Activated CD4-positive, alpha-beta T cell treated with anti-CD3 and anti-CD28 coated beads, Interleukin-2, amount 10 ng/mL, durations not matched to agents 7 days and 5 days (primary cell): Measurements from ENCODE around the gene POFUT2. TPM values are rescaled to one million over a fixed set of nuclear protein-coding genes. Genes with fewer than 3 reads are reported as not detected.

Experiments used
- CTCF ChIA-PET: fragments of 350-600 bp; sonication (Branson Sonifier 250); formaldehyde crosslinking; loops from one replicate; lab custom pipeline; 2021; ENCODE audit warnings: antibody characterized with exemption; lab: Charles Lee
- POLR2A ChIA-PET: fragments of 350-600 bp; sonication (Branson Sonifier 250); formaldehyde crosslinking; loops from one replicate; lab custom pipeline; 2021; ENCODE audit warnings: antibody characterized with exemption; lab: Charles Lee
- DNase-seq: peaks from one replicate; pipeline ENCODE4 v3.0.0-alpha.2; 2020
- H3K27ac Mint-ChIP-seq: one replicate; pipeline ENCODE4 v1.8.0; 2021; ENCODE audit warnings: mild to moderate bottlenecking, moderate library complexity, mixed read lengths
- H3K27me3 Mint-ChIP-seq: one replicate; pipeline ENCODE4 v1.8.0; 2021; ENCODE audit warnings: mixed read lengths
- H3K36me3 Mint-ChIP-seq: one replicate; pipeline ENCODE4 v1.8.0; 2021; ENCODE audit warnings: low read depth, mixed read lengths
- H3K4me1 Mint-ChIP-seq: one replicate; pipeline ENCODE4 v1.8.0; 2021; ENCODE audit warnings: mixed read lengths
- H3K4me3 Mint-ChIP-seq: one replicate; pipeline ENCODE4 v1.8.0; 2021; ENCODE audit warnings: mild to moderate bottlenecking, moderate library complexity, mixed read lengths
- H3K9me3 Mint-ChIP-seq: one replicate; pipeline ENCODE4 v1.8.0; 2021; ENCODE audit warnings: mixed read lengths
- total RNA-seq, 2 experiments: library from RNA; stranded (reverse); gene quantifications; one replicate each; pipeline ENCODE4 v1.2.3, GENCODE V29; 2021

The POFUT2 gene
- total RNA-seq, 2 experiments from 2014 or later, result 19.0 to 19.6 TPM

- DNase-seq, result no peak
- ChIA-PET CTCF (no interaction called here), POLR2A (no interaction called here)
- Mint-ChIP-seq H3K4me3 (peak overlapping the region; percentile 4), H3K4me1 (peaks cover 18% of the 10 kb centered on the region), H3K27ac (no peak overlapping the region), H3K27me3 (peaks cover 4% of the 10 kb centered on the region), H3K36me3 (peaks cover 20% of the 10 kb centered on the region), H3K9me3 (no peaks in the 10 kb centered on the region)
Measured at GRCh38 chr21:45285266-45285931, 2.3 kb downstream of the POFUT2 start.

DNA sequence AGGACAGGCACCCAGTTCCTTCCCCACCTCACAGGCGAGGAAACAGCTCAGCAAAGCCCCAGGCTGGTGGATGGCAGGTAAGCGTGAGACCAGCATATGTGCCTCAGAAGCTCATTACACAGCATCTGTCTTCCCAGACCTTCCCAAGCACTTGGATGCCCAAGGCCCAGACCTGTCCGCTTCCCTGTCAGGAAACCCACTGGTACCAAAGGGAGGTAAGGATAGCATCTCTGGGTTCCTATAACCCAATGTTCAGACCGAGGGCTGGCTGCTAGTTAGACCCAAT, 3.3 kb downstream of the POFUT2 start:
- Mint-ChIP-seq H3K4me3 (no peak overlapping the region), H3K27ac (no peak overlapping the region), H3K36me3 (peaks cover 28% of the 10 kb centered on the region), H3K9me3 (no peaks in the 10 kb centered on the region), H3K4me1 (peaks cover 18% of the 10 kb centered on the region), H3K27me3 (peaks cover 4% of the 10 kb centered on the region)
- CTCF ChIA-PET, result interaction anchor here (1.1 kb wide), 1 partner anchor 132 kb away, joined by 3 read pairs; no protein-coding TSS in a partner anchor
- POLR2A ChIA-PET, result no interaction called here
- DNase-seq, result no peak

- Mint-ChIP-seq H3K9me3 (no peaks in the 10 kb centered on the region), H3K4me3 (no peak overlapping the region), H3K36me3 (peaks cover 28% of the 10 kb centered on the region), H3K27me3 (no peaks in the 10 kb centered on the region), H3K4me1 (peaks cover 16% of the 10 kb centered on the region), H3K27ac (no peak overlapping the region)
- DNase-seq, result no peak
- CTCF ChIA-PET, result interaction anchor here (1.1 kb wide), 1 partner anchor 132 kb away, joined by 3 read pairs; no protein-coding TSS in a partner anchor
- POLR2A ChIA-PET, result no interaction called here
Measured at GRCh38 chr21:45283611-45284455, 3.9 kb downstream of the POFUT2 start.

DNA sequence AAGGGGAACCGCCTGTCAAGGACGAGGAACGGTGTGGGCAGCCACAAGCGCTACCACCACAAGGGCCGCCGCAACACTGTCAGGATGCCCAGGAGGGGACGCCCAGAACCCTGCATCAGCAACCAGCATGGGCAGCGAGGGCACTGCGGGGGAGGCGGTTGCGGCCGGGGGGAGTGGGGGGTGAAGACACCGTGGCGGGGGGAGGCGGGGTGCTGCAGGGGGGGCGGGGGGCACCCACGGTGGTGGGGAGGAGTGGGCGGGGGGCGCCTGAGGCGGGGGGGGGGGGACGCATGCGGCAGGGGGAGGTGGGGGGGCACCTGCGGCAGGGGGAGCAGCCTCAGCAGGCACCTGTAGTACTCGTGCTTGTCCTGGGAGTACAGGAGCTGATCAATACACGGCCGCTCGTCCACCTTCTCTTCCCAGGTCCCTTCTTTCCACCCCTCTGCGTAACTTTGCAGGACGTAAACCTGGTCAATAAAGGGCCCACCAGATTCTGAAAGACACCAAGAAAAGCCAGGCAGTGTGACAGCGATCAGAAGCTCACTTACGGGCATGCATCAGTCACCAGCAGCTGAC, 4.6 kb downstream of the POFUT2 start:
- Mint-ChIP-seq H3K4me1 (peaks cover 16% of the 10 kb centered on the region), H3K36me3 (peaks cover 28% of the 10 kb centered on the region), H3K4me3 (no peak overlapping the region), H3K9me3 (no peaks in the 10 kb centered on the region), H3K27me3 (no peaks in the 10 kb centered on the region), H3K27ac (no peak overlapping the region)
- CTCF ChIA-PET, result interaction anchor here (1.1 kb wide), 1 partner anchor 131 kb away, joined by 3 read pairs; no protein-coding TSS in a partner anchor
- POLR2A ChIA-PET, result no interaction called here
- DNase-seq, result no peak

GRCh38 chr21:45282283-45283034, 5.2 kb downstream of the POFUT2 start:
- POLR2A ChIA-PET, result no interaction called here
- H3K27ac Mint-ChIP-seq, result no peak overlapping the region
- no peaks in the 10 kb centered on the region for H3K9me3 Mint-ChIP-seq
- H3K27me3 Mint-ChIP-seq, result no peaks in the 10 kb centered on the region
- H3K36me3 Mint-ChIP-seq, result peaks cover 28% of the 10 kb centered on the region
- H3K4me1 Mint-ChIP-seq, result peaks cover 15% of the 10 kb centered on the region
- DNase-seq, result no peak
- no peak overlapping the region for H3K4me3 Mint-ChIP-seq
- CTCF ChIA-PET, result no interaction called here

DNA sequence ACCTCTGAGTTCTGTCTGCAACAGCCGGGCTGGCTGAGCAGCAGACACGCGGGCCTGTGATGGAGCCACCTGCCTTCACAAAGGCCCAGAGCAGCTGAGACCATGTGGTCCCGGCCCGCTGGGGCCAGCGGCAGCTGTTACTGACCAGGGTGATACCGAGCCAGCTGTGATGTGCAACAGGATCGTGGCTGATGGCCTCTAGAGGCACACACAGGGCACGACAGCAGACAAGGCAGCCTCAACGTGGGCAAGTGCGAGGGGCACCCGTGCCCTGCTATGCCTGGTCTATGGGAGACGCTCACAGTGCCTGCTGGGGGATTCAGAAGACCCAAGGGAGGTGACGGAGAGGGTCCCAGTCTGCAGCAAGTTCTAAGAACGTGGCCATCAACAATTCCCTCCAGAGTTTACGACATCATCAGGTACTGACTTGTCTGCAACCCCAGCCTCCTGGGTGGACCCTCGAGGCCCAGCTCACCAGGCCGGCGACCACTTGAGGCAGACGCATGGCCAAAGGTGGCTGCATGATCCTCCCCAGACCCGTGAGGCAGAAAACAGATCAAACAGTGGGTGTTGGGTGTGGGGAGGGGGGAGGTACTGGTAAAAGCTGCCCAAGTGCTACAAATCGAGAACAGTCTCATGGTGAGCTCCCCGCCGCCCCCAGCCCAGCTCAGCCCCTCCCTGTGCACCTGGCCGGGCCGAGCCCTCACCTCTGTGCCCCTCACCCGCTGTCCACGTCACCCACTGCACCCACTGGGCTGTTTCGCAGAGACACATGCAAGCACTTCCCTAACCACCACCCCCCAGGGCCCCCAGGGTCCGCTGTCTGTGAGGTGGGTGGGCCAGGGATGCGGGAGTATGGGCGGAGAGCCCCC, 6.0 kb downstream of the POFUT2 start:
- H3K27ac Mint-ChIP-seq, result no peak overlapping the region
- POLR2A ChIA-PET, result no interaction called here
- CTCF ChIA-PET, result interaction anchor here (1.0 kb wide), 1 partner anchor 10 kb away, joined by 4 read pairs; no protein-coding TSS in a partner anchor
- DNase-seq, result no peak
- H3K27me3 Mint-ChIP-seq, result no peaks in the 10 kb centered on the region
- peaks cover 28% of the 10 kb centered on the region for H3K36me3 Mint-ChIP-seq
- peaks cover 14% of the 10 kb centered on the region for H3K4me1 Mint-ChIP-seq
- H3K9me3 Mint-ChIP-seq, result no peaks in the 10 kb centered on the region
- no peak overlapping the region for H3K4me3 Mint-ChIP-seq

- no peak overlapping the region for H3K27ac Mint-ChIP-seq
- ChIA-PET POLR2A (no interaction called here), CTCF (interaction anchor here (1.0 kb wide), 1 partner anchor 9 kb away, joined by 4 read pairs; no protein-coding TSS in a partner anchor)
- no peak for DNase-seq
- H3K27me3 Mint-ChIP-seq, result no peaks in the 10 kb centered on the region
- H3K4me3 Mint-ChIP-seq, result no peak overlapping the region
- peaks cover 10% of the 10 kb centered on the region for H3K4me1 Mint-ChIP-seq
- peaks cover 28% of the 10 kb centered on the region for H3K36me3 Mint-ChIP-seq
- H3K9me3 Mint-ChIP-seq, result no peaks in the 10 kb centered on the region
Measured at GRCh38 chr21:45280969-45281368, 6.7 kb downstream of the POFUT2 start.

DNA sequence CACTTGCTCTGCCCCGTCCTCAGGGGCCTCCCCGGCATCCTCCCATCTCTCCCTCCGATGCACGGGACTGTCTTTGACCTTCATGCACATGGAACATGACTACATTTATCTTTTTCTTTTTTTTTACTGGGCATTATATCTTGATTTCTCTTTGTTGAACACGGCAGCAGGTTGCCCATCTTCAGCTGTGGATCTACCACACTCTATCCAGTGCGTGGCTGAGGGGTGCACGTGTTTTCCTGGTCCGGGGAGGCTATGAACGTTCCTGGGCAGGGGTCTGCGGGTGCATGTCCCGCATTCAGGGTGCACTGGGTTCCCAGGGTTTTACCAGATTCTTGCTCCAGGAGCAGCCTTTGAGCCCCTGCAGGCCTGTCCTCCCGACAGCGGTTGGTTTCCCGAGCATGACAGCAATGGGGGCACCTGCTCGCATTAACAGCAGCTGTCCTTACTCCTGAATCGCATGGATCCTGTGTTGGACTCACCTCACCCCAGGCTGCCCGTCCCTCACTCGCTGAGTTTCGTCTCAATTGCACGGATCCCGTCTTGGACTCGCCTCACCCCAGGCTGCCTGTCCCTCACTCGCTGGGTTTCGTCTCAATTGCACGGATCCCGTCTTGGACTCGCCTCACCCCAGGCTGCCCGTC, 7.4 kb downstream of the POFUT2 start:
- DNase-seq, result no peak
- Mint-ChIP-seq H3K36me3 (peaks cover 24% of the 10 kb centered on the region), H3K4me3 (no peak overlapping the region), H3K27me3 (no peaks in the 10 kb centered on the region), H3K27ac (no peak overlapping the region), H3K9me3 (no peaks in the 10 kb centered on the region), H3K4me1 (peaks cover 6% of the 10 kb centered on the region)
- CTCF ChIA-PET, result interaction anchor here (1.0 kb wide), 1 partner anchor 9 kb away, joined by 4 read pairs; no protein-coding TSS in a partner anchor
- POLR2A ChIA-PET, result no interaction called here

GRCh38 chr21:45279446-45280177, 8.1 kb downstream of the POFUT2 start:
- H3K27ac Mint-ChIP-seq, result no peak overlapping the region

GRCh38 chr21:45278156-45278911, 9.4 kb downstream of the POFUT2 start:
- H3K4me1 Mint-ChIP-seq, result no peaks in the 10 kb centered on the region
- peaks cover 14% of the 10 kb centered on the region for H3K36me3 Mint-ChIP-seq
- POLR2A ChIA-PET, result no interaction called here
- no peaks in the 10 kb centered on the region for H3K27me3 Mint-ChIP-seq
- H3K9me3 Mint-ChIP-seq, result no peaks in the 10 kb centered on the region
- no peak for DNase-seq
- H3K4me3 Mint-ChIP-seq, result no peak overlapping the region
- CTCF ChIA-PET, result no interaction called here
- no peak overlapping the region for H3K27ac Mint-ChIP-seq

More at GRCh38 chr21:45279446-45280177, 8.1 kb downstream of the POFUT2 start:
- no peak for DNase-seq
- Mint-ChIP-seq H3K27me3 (no peaks in the 10 kb centered on the region), H3K4me1 (peaks cover under 1% of the 10 kb centered on the region), H3K9me3 (no peaks in the 10 kb centered on the region), H3K4me3 (no peak overlapping the region), H3K36me3 (peaks cover 18% of the 10 kb centered on the region)
- ChIA-PET CTCF (no interaction called here), POLR2A (no interaction called here)
